Measurements from ENCODE around the gene RREB1. TPM values are rescaled to one million over a fixed set of nuclear protein-coding genes. Genes with fewer than 3 reads are reported as not detected.

Gene RREB1
- total RNA-seq, 1 experiment from 2014 or later: 38.4 TPM

GRCh38 chr6:7166410-7167293 lies 58.9 kb downstream of the RREB1 start:
- Mint-ChIP-seq H3K4me1 (ENCODE audit: low read depth, unreplicated experiment) (peaks cover 32% of the 10 kb centered on the region), H3K9me3 (ENCODE audit: low read depth, unreplicated experiment) (no peaks in the 10 kb centered on the region), H3K36me3 (ENCODE audit: insufficient read depth, unreplicated experiment) (peaks cover 16% of the 10 kb centered on the region), H3K4me3 (ENCODE audit: low read depth, unreplicated experiment) (no peak overlapping the region), H3K27ac (ENCODE audit: unreplicated experiment) (no peak overlapping the region), H3K27me3 (ENCODE audit: unreplicated experiment) (no peaks in the 10 kb centered on the region)
- TF ChIP-seq CTCF (IDR thresholded peaks at IDR 0.05; ENCODE audit: unreplicated experiment): no peak
- CTCF ChIA-PET: interaction anchor here (0.6 kb wide), 2 partner anchors 87 to 336 kb away, joined by 3 read pairs; no protein-coding TSS in a partner anchor
- no peak for DNase-seq
- BruUV-seq (replicated peaks): no TSS peak
- intact Hi-C loops (cut with micrococcal nuclease; ENCODE audit: unreplicated experiment): no loop called here

- Mint-ChIP-seq H3K9me3 (ENCODE audit: low read depth, unreplicated experiment) (no peaks in the 10 kb centered on the region), H3K4me3 (ENCODE audit: low read depth, unreplicated experiment) (no peak overlapping the region), H3K27ac (ENCODE audit: unreplicated experiment) (no peak overlapping the region), H3K27me3 (ENCODE audit: unreplicated experiment) (no peaks in the 10 kb centered on the region), H3K4me1 (ENCODE audit: low read depth, unreplicated experiment) (peaks cover 29% of the 10 kb centered on the region), H3K36me3 (ENCODE audit: insufficient read depth, unreplicated experiment) (peaks cover 16% of the 10 kb centered on the region)
- intact Hi-C loops (cut with micrococcal nuclease; ENCODE audit: unreplicated experiment): no loop called here
- TF ChIP-seq CTCF (IDR thresholded peaks at IDR 0.05; ENCODE audit: unreplicated experiment): no peak
- no peak for DNase-seq
- BruUV-seq (replicated peaks): no TSS peak
- CTCF ChIA-PET: interaction anchor here (1.0 kb wide), 1 partner anchor 13 kb away, joined by 3 read pairs; no protein-coding TSS in a partner anchor
These were observed 61.5 kb downstream of the RREB1 start for GRCh38 chr6:7169296-7169721.

GRCh38 chr6:7170117-7170732 lies 62.5 kb downstream of the RREB1 start:
- Mint-ChIP-seq H3K27ac (ENCODE audit: unreplicated experiment) (no peak overlapping the region), H3K4me3 (ENCODE audit: low read depth, unreplicated experiment) (no peak overlapping the region), H3K9me3 (ENCODE audit: low read depth, unreplicated experiment) (no peaks in the 10 kb centered on the region), H3K36me3 (ENCODE audit: insufficient read depth, unreplicated experiment) (peaks cover 12% of the 10 kb centered on the region), H3K4me1 (ENCODE audit: low read depth, unreplicated experiment) (peaks cover 20% of the 10 kb centered on the region), H3K27me3 (ENCODE audit: unreplicated experiment) (no peaks in the 10 kb centered on the region)
- intact Hi-C loops (cut with micrococcal nuclease; ENCODE audit: unreplicated experiment): no loop called here
- BruUV-seq (replicated peaks): no TSS peak
- TF ChIP-seq CTCF (IDR thresholded peaks at IDR 0.05; ENCODE audit: unreplicated experiment): no peak
- no peak for DNase-seq
- CTCF ChIA-PET: interaction anchor here (1.0 kb wide), 1 partner anchor 14 kb away, joined by 3 read pairs; no protein-coding TSS in a partner anchor

GRCh38 chr6:7171119-7171518 lies 63.4 kb downstream of the RREB1 start:
- Mint-ChIP-seq H3K9me3 (ENCODE audit: low read depth, unreplicated experiment) (no peaks in the 10 kb centered on the region), H3K27me3 (ENCODE audit: unreplicated experiment) (no peaks in the 10 kb centered on the region), H3K36me3 (ENCODE audit: insufficient read depth, unreplicated experiment) (peaks cover 7% of the 10 kb centered on the region), H3K4me1 (ENCODE audit: low read depth, unreplicated experiment) (peaks cover 13% of the 10 kb centered on the region), H3K4me3 (ENCODE audit: low read depth, unreplicated experiment) (no peak overlapping the region), H3K27ac (ENCODE audit: unreplicated experiment) (no peak overlapping the region)
- DNase-seq: no peak
- BruUV-seq (replicated peaks): no TSS peak
- intact Hi-C loops (cut with micrococcal nuclease; ENCODE audit: unreplicated experiment): no loop called here
- CTCF ChIA-PET: no interaction called here
- no peak for TF ChIP-seq CTCF (IDR thresholded peaks at IDR 0.05; ENCODE audit: unreplicated experiment)

Measured in Calu3 (cell line).